Activated CD4-positive, alpha-beta T cell treated with anti-CD3 and anti-CD28 coated beads, Interleukin-2, amount 50 U/mL, for 24 hours (primary cell): ENCODE data around the gene ACACB.

ENCODE experiments used
- DNase-seq, 2 donors: peaks; one replicate each; pipeline ENCODE4 v3.0.0-alpha.2; 2020; ENCODE audit warnings: low read depth in 1 of 2, low spot score in 1 of 2

ACACB gene

GRCh38 chr12:109115758-109116610 is at the start of gene ACACB:
Gene ACACB, plus strand, starts transcription at chr12:109116587. Its CDS starts 22,819 bp downstream, at chr12:109139406.
- DNase-seq, result no peak

DNA sequence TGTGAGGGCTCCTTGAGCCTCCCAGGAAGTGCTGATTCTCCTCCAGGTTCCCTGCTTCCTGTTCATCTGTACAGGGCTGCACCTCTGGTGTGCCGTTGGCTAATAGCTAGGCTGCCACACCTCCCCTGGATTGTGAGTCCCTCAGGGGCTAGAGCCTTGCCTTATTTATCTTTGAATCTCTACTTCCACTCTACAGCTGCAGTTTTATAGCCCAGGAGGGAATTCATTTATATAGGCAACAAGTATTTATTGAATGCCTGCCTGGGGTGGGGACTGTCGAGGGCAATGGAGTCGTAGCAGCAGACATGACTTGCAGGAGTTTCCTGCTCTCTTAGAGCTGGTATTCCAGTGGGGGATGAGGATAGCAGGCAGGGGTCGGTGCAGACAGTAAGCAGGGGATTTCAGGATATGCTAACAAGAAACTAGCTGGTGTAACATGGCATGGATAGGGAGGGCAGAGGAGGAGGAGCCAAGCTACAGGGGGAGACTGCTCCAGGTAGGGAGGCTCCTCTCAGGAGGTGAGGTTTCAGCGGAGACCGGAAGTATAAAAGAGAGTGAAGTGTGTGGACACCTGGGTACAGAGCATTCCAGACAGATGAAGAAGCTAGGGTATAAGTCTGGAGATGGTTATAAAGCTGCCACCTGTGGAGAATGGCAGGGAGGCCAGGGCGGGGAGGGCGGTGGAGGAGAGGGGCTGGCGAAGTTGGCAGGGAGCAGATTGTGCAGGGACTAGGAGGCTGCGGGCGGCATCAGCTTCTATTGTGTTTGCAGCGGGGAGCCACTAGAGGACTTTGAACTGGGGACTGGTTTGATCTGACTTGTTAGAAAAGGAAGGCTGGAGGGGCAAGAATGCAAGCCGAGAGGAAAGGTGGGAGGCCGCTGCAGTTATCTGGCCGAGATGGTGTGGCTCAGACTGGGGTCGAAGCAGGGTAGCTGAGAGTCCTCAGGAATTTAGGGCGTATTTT is 46.8 kb upstream of the ACACB start:
- no peak for DNase-seq

GRCh38 chr12:109074866-109075265 is 41.5 kb upstream of the ACACB start:
- no peak for DNase-seq

GRCh38 chr12:109082751-109083150 is 33.6 kb upstream of the ACACB start:
- no peak for DNase-seq

DNA sequence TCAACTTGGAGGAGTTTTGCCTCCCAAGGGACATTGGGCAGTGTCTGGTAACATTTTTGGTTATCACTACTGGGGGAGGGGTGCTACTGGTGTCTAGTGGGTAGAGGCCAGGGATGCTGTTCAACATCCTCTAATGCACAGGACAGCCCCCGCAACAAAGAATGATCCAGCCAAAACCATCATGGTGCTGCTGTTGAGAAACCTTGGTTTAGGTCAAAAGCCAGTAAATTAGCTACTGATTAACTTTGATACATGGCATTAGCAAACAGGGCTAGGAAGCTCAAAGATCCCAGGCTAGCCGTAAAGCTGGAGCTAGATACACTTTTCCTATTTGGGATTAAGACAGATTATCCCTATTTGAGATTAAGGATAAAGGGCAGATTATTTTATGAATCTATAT is 32.0 kb upstream of the ACACB start:
- no peak for DNase-seq

DNA sequence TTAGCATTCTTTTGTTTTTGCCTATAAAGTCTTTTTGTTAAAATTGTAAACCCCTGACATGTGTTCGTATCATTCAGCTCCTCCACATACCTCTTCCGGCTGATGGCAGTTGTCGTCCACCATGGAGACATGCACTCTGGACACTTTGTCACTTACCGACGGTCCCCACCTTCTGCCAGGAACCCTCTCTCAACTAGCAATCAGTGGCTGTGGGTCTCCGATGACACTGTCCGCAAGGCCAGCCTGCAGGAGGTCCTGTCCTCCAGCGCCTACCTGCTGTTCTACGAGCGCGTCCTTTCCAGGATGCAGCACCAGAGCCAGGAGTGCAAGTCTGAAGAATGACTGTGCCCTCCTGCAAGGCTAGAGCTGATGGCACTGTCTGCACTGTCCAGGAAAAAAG is 30.8 kb upstream of the ACACB start:
- DNase-seq, result no peak

DNA sequence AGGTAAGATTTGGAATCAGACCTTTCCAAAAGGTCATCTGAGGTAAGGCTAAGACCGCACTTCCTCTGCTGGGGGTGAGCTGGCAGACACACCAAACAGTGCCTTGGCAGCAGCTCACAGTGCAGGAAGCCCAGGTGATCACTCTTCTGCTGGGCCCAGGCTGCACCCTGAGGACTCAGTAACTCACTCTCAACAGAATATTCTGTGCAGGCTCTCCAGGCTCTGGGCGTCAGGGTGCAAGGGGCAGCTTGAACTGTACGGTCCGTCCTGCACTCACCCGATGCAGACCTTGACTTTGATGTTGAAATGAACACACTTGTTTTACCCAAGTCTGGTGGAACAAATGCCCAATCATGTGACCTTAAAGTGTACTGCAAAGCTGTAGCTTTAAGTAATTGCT is 29.1 kb upstream of the ACACB start:
- no peak for DNase-seq

- no peak for DNase-seq
These were observed 27.6 kb upstream of the ACACB start for GRCh38 chr12:109088818-109089217.

DNA sequence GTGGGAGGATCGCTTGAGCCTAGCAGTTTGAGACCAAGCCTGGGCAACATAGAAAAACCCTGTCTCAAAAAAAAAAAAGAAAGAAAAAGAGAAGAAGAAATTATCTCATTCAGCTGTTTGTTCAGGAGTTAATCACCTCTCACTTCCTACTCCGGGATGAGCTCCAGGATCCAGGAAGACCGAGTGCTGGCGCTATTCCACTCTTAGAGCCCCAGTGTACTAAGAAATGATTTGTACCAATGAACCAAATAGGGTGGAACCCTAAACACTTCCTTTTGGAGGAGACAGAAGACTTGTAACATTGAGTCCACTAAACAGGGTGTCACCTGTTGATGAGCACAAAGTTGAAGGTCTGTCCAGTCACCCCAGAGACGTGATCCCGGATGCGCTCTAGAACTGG is 26.7 kb upstream of the ACACB start:
- no peak for DNase-seq

- no peak for DNase-seq
These were observed 23.8 kb upstream of the ACACB start for GRCh38 chr12:109092497-109093021.

- peak; percentile 90 to 93 for DNase-seq
These were observed 23.1 kb upstream of the ACACB start, which contains the start of gene ALKBH2 for GRCh38 chr12:109093022-109093918. Gene ALKBH2, minus strand, starts transcription at chr12:109093472. Its CDS starts 686 bp downstream, at chr12:109092786.

- no peak for DNase-seq
These were observed 19.3 kb upstream of the ACACB start for GRCh38 chr12:109097140-109097434.

DNA sequence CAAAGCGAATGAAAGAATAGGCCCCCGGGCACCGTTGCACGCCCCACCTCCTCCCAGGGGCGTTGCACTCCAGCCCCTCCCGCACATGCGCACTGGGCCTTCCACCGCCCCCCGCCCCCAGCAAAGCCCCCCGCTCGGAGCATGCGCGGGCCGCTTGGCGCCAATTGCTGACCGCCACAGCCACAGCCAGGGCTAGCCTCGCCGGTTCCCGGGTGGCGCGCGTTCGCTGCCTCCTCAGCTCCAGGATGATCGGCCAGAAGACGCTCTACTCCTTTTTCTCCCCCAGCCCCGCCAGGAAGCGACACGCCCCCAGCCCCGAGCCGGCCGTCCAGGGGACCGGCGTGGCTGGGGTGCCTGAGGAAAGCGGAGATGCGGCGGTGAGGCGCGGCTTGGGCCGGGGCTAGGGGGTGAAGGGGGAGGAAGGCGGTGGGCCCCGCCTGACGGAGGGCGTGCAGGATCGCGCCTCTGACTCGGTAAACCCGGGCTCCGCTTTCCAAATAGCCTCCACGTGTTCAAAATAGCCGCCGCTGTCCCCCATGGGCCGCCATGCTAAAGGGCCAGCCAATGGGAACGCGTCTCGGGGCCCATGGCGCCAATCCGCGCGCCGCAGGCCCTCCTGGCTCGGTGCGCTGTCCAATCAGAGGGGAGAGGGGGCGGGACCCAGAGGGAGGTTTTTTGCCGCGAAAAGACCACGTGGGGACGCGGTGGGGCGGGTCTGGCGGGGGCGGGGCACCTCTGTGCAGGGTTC is 18.8 kb upstream of the ACACB start, which contains the start of gene UNG:
UNG (plus strand) TSS at position 163 of the 748 bp plus-strand sequence; CDS start at position 246, 83 bp downstream.
- DNase-seq, result peak; percentile 94 to 96

- no peak for DNase-seq
These were observed 18.2 kb upstream of the ACACB start for GRCh38 chr12:109098183-109098604.

DNA sequence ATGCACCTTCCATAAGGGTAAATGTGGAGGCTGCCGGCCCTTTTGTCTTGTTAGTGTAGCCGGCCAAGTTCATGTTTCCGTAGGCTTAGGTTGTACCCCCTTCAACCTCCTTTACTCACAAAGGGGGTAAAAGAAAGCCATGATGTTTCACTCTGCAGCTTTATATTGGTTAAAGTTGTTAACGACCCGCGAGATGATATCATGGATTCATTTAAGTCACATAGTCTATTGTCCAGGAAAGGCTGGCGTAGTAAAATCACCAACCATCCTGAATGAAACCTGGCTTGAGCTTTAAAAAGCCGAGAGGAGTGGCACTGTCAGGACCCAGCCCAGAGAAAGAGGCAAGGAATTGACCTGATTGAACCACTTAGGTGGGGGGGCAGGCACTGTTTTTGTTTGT is 17.7 kb upstream of the ACACB start:
- DNase-seq, result no peak

- DNase-seq, result no peak
These were observed 16.9 kb upstream of the ACACB start for GRCh38 chr12:109099431-109100020.

GRCh38 chr12:109100741-109101140 is 15.6 kb upstream of the ACACB start:
- no peak for DNase-seq

DNA sequence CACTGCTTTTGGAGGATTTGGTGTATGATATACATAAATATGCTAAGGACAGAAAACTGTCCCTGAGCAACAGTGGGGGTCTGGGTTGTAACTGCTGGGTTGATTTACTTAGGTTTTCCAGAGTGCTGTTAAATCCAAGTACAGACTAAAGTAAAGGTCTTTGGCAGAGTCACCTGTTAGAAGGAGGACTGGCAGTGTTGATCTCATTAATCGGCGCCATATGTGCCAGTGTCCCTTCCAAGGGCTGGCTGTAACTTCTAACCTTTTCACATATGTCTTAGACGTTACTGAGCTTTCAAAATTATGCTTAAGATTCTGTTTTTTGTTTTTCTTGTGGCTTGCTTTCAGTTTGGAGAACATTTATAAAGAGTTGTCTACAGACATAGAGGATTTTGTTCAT is 13.9 kb upstream of the ACACB start:
- no peak for DNase-seq

DNA sequence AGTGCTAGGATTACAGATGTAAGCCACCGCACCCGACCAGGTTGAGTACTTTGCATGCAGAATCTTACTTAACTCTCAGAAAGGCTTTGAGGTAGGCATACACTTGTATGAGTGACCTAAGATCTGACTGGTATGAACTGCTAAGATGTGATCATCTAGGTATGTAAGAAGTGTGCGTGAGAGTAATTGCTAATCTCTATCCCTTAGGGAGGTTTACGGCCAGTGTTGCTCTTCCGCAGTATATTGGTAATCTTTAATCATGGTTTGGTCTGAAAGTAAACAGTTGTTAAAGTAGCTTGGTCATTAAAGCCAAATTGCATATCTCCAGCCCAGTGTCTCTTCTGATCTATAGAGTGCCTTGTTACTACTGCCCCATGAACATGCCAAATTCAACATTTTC is 11.2 kb upstream of the ACACB start:
- no peak for DNase-seq
